Left lobe of liver (tissue), 2 donors: ENCODE measurements around the gene RASSF1. TPM values are rescaled to one million over a fixed set of nuclear protein-coding genes. Genes with fewer than 3 reads are reported as not detected.
"Not testable (repeated sequence)": the region's sequence is repeated elsewhere in the genome, so short reads cannot be mapped to it uniquely, and the experiment has no call there.

Source experiments
- ATAC-seq: fragments of 200-7000 bp; cut with Tn5 transposase; one replicate; pipeline ENCODE4 v1.9.1; 2020; ENCODE audit warnings: mild to moderate bottlenecking, moderate library complexity
- DNase-seq: peaks from one replicate; pipeline ENCODE4 v3.0.0-alpha.2; 2020; ENCODE audit warnings: low spot score
- total RNA-seq: library from RNA; stranded (reverse); gene quantifications from one replicate; pipeline ENCODE4 v1.2.1, GENCODE V29; 2021
- donor health status: DM: no; HTN: no; CAD: no; lungs with moderate emphysema.
- donor health status: DM: no; HTN: yes; CAD: no.

The RASSF1 gene
- total RNA-seq, 1 donor from 2014 or later, result 6.4 TPM

GRCh38 chr3:50290161-50290641 is 50.4 kb downstream of the RASSF1 start:
- DNase-seq (no peak), ATAC-seq (no peak)

- ATAC-seq (no peak), DNase-seq (no peak)
Measured at GRCh38 chr3:50289130-50289529, 51.5 kb downstream of the RASSF1 start.

GRCh38 chr3:50288387-50289007 is 52.1 kb downstream of the RASSF1 start:
- DNase-seq (no peak), ATAC-seq (no peak)

- no peak for DNase-seq
- no peak for ATAC-seq
Measured at GRCh38 chr3:50287262-50287661, 53.4 kb downstream of the RASSF1 start.

- DNase-seq, result no peak
- ATAC-seq, result no peak
Measured at GRCh38 chr3:50286322-50287227, 54.1 kb downstream of the RASSF1 start.

- DNase-seq, ATAC-seq: not testable (repeated sequence)
Measured at GRCh38 chr3:50284121-50284520, 56.5 kb downstream of the RASSF1 start.

Other genes starting within 250 kb of the RASSF1 start
- gene SEMA3F, start 185.5 kb downstream of the RASSF1 start, total RNA-seq, result 4.0 TPM
- 0.08 TPM for gene GNAT1, start 149.2 kb downstream of the RASSF1 start, total RNA-seq
- 242 TPM for gene SLC38A3, start 135.6 kb downstream of the RASSF1 start, total RNA-seq
- gene GNAI2, start 104.6 kb downstream of the RASSF1 start, total RNA-seq, result 115 TPM
- gene SEMA3B, start 71.7 kb downstream of the RASSF1 start, total RNA-seq, result 5.7 TPM
- not detected for gene LSMEM2, start 61.7 kb downstream of the RASSF1 start, total RNA-seq
- 63.8 TPM for gene IFRD2, start 48.4 kb downstream of the RASSF1 start, total RNA-seq
- 2.9 TPM for gene HYAL3, start 41.4 kb downstream of the RASSF1 start, total RNA-seq
- gene NAA80, start 41.4 kb downstream of the RASSF1 start, total RNA-seq, result 4.9 TPM
- 140 TPM for gene HYAL1, start 37.3 kb downstream of the RASSF1 start, total RNA-seq
- 21.6 TPM for gene HYAL2, start 18.1 kb downstream of the RASSF1 start, total RNA-seq
- gene TUSC2, start 12.6 kb downstream of the RASSF1 start, total RNA-seq, result 15.0 TPM
- gene ZMYND10, start 4.9 kb upstream of the RASSF1 start, total RNA-seq, result 1.7 TPM
- gene NPRL2, start 9.9 kb upstream of the RASSF1 start, total RNA-seq, result 15.6 TPM
- gene CYB561D2, start 10.0 kb upstream of the RASSF1 start, total RNA-seq, result 17.9 TPM
- gene TMEM115, start 18.7 kb upstream of the RASSF1 start, total RNA-seq, result 18.7 TPM
- gene CACNA2D2, start 162.8 kb upstream of the RASSF1 start, total RNA-seq, result 0.50 TPM
- gene C3orf18, start 226.9 kb upstream of the RASSF1 start, total RNA-seq, result 3.0 TPM
- 16.8 TPM for gene HEMK1, start 228.7 kb upstream of the RASSF1 start, total RNA-seq